Peyer's patch (tissue), 4 donors: ENCODE results near the gene LETMD1.

Source experiments
- CTCF ChIP-seq, 6 experiments: fragments of 450-650 bp in 4 of 6; fragments of 200-600 bp in 2 of 6; sonication (generic) in 1 of 6; IDR thresholded peaks; one replicate each; pipeline ENCODE4 v1.5.1; 2017 to 2019; ENCODE audit warnings: antibody characterized with exemption in 6 of 6, mild to moderate bottlenecking in 3 of 6, moderate library complexity in 1 of 6
- POLR2A ChIP-seq, 2 donors: fragments of 450-650 bp; IDR thresholded peaks; one replicate each; pipeline ENCODE4 v1.5.1; 2017; ENCODE audit warnings: antibody characterized with exemption in 2 of 2, mild to moderate bottlenecking in 2 of 2, moderate library complexity in 2 of 2

DNA sequence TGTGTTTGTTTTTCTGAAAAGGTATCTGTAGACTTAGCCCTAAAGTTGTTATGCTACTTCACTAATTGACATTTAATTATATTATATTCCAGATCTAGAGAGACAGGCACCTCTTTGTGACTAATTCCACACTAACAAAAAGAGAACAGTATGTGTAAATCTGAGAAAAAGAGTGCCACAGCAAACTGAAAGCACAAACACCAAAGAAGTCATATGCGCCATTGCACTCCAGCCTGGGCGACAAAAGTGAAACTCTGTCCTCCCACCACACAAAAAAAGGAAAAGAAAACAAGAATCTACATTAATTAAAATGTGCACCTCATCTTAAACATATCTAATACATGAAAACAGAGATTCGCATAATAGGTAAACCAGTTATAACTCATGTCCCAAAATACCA lies 39.7 kb downstream of the LETMD1 start:
- TF ChIP-seq CTCF (IDR thresholded peaks at IDR 0.05): no peak
- TF ChIP-seq POLR2A (IDR thresholded peaks at IDR 0.05): no peak
